Measurements from ENCODE around the gene PDCD7. TPM values are rescaled to one million over a fixed set of nuclear protein-coding genes. Genes with fewer than 3 reads are reported as not detected.

The PDCD7 gene
- polyA plus RNA-seq, 2 of the 4 experiments (the other 2 are of a cell fraction) = 19.0 to 23.7 TPM

- H3K4me3 ChIP-seq = no peak overlapping the region
- FAIRE-seq (no peak), ATAC-seq (no peak), DNase-seq (ENCODE audit: low read depth in 1 of 2, low spot score in 1 of 2) (no peak)
- ChIA-PET CTCF (no interaction called here), POLR2A (no interaction called here)
- H3K4me2 ChIP-seq = no peak overlapping the region
- peaks cover 59% of the 10 kb centered on the region for H3K4me1 ChIP-seq
- H3K27ac ChIP-seq = no peak overlapping the region
- TF ChIP-seq CBX8 (IDR thresholded peaks at IDR 0.05) (no peak), FOSB (CRISPR knock-in tag; IDR thresholded peaks at IDR 0.05) (no peak), GATA3 (IDR thresholded peaks at IDR 0.05; ENCODE audit: borderline replicate concordance) (no peak), E2F6 (IDR thresholded peaks at IDR 0.05; ENCODE audit: borderline replicate concordance, low read depth) (no peak), RFX5 (IDR thresholded peaks at IDR 0.05) (no peak), PBX3 (IDR thresholded peaks at IDR 0.05) (no peak), SMC3 (IDR thresholded peaks at IDR 0.05) (no peak), MYC (IDR thresholded peaks at IDR 0.05; ENCODE audit: borderline replicate concordance, low read length) (no peak), ZFP36 (IDR thresholded peaks at IDR 0.05; ENCODE audit: borderline replicate concordance, partially characterized antibody) (no peak), FOSL2 (IDR thresholded peaks at IDR 0.05) (no peak), FOSL2 (CRISPR knock-in tag; IDR thresholded peaks at IDR 0.05) (no peak), EHMT2 (IDR thresholded peaks at IDR 0.05; ENCODE audit: low read depth) (no peak), HOXB13 (CRISPR knock-in tag; IDR thresholded peaks at IDR 0.05; ENCODE audit: low read depth) (no peak), KDM1A (IDR thresholded peaks at IDR 0.05; ENCODE audit: low read depth) (no peak), CHD4 (IDR thresholded peaks at IDR 0.05; ENCODE audit: borderline replicate concordance) (no peak), EP300 (IDR thresholded peaks at IDR 0.05) (no peak), RARB (CRISPR knock-in tag; IDR thresholded peaks at IDR 0.05) (no peak), MAFK (IDR thresholded peaks at IDR 0.05; ENCODE audit: partially characterized antibody) (no peak)
- TF ChIP-seq, protein P1, sequence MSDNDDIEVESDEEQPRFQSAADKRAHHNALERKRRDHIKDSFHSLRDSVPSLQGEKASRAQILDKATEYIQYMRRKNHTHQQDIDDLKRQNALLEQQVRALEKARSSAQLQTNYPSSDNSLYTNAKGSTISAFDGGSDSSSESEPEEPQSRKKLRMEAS (IDR thresholded peaks at IDR 0.05) = no peak
- H3K9me3 ChIP-seq = no peaks in the 10 kb centered on the region
These were observed 42.4 kb upstream of the PDCD7 start for GRCh38 chr15:65176056-65176455.

GRCh38 chr15:65175511-65175910 lies 41.9 kb upstream of the PDCD7 start:
- Histone ChIP-seq H3K27ac (peak overlapping the region in 1 of 2 experiments; percentile 9; a peak in 1 of 6 replicates), H3K4me3 (no peak overlapping the region), H3K9me3 (no peaks in the 10 kb centered on the region), H3K4me2 (0 out of 3 replicates have a peak overlapping the region, but pooled peaks have one; percentile 4), H3K4me1 (peaks cover 59% of the 10 kb centered on the region)
- 71% methylated on average over 5 of the region's 5 CpGs for WGBS (ENCODE audit: missing lambda C conversion rate)
- ChIA-PET POLR2A (no interaction called here), CTCF (interaction anchor here (1.7 kb wide), 1 partner anchor 110 kb away, joined by 4 read pairs; the partner anchor contains the start of gene PARP16)
- TF ChIP-seq, protein P2, sequence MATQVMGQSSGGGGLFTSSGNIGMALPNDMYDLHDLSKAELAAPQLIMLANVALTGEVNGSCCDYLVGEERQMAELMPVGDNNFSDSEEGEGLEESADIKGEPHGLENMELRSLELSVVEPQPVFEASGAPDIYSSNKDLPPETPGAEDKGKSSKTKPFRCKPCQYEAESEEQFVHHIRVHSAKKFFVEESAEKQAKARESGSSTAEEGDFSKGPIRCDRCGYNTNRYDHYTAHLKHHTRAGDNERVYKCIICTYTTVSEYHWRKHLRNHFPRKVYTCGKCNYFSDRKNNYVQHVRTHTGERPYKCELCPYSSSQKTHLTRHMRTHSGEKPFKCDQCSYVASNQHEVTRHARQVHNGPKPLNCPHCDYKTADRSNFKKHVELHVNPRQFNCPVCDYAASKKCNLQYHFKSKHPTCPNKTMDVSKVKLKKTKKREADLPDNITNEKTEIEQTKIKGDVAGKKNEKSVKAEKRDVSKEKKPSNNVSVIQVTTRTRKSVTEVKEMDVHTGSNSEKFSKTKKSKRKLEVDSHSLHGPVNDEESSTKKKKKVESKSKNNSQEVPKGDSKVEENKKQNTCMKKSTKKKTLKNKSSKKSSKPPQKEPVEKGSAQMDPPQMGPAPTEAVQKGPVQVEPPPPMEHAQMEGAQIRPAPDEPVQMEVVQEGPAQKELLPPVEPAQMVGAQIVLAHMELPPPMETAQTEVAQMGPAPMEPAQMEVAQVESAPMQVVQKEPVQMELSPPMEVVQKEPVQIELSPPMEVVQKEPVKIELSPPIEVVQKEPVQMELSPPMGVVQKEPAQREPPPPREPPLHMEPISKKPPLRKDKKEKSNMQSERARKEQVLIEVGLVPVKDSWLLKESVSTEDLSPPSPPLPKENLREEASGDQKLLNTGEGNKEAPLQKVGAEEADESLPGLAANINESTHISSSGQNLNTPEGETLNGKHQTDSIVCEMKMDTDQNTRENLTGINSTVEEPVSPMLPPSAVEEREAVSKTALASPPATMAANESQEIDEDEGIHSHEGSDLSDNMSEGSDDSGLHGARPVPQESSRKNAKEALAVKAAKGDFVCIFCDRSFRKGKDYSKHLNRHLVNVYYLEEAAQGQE (IDR thresholded peaks at IDR 0.05) = no peak
- TF ChIP-seq, protein P1 (IDR thresholded peaks at IDR 0.05) = no peak
- TF ChIP-seq CBX2 (IDR thresholded peaks at IDR 0.05; ENCODE audit: borderline replicate concordance, low read depth) (no peak), NR3C1 (IDR thresholded peaks at IDR 0.05) (no peak), BHLHE40 (IDR thresholded peaks at IDR 0.05; ENCODE audit: low read depth, low read length) (no peak), KDM1A (IDR thresholded peaks at IDR 0.05; ENCODE audit: low read depth) (no peak), JUNB (IDR thresholded peaks at IDR 0.05) (no peak), ZC3H11A (IDR thresholded peaks at IDR 0.05) (no peak), CHD2 (IDR thresholded peaks at IDR 0.05; ENCODE audit: low read length, partially characterized antibody) (no peak), MAZ (IDR thresholded peaks at IDR 0.05; ENCODE audit: borderline replicate concordance, low read depth, low read length) (no peak), GATA3 (IDR thresholded peaks at IDR 0.05; ENCODE audit: borderline replicate concordance) (no peak), KDM5A (IDR thresholded peaks at IDR 0.05) (no peak), PHF8 (IDR thresholded peaks at IDR 0.05; ENCODE audit: borderline replicate concordance, low read depth) (no peak), CHD4 (IDR thresholded peaks at IDR 0.05; ENCODE audit: borderline replicate concordance) (no peak)
- no peak for DNase-seq (ENCODE audit: low read depth in 1 of 2, low spot score in 1 of 2)
- no peak for ATAC-seq
- FAIRE-seq = peak; percentile 84
